Measurements from ENCODE around the gene OTOP3. TPM values are rescaled to one million over a fixed set of nuclear protein-coding genes. Genes with fewer than 3 reads are reported as not detected.
A peak's percentile ranks its signal among the peaks of the same experiment; 100 is the strongest.
"Not testable (repeated sequence)": the region's sequence is repeated elsewhere in the genome, so short reads cannot be mapped to it uniquely, and the experiment has no call there.

OTOP3 gene
- total RNA-seq, 1 donor from 2014 or later = not detected

DNA sequence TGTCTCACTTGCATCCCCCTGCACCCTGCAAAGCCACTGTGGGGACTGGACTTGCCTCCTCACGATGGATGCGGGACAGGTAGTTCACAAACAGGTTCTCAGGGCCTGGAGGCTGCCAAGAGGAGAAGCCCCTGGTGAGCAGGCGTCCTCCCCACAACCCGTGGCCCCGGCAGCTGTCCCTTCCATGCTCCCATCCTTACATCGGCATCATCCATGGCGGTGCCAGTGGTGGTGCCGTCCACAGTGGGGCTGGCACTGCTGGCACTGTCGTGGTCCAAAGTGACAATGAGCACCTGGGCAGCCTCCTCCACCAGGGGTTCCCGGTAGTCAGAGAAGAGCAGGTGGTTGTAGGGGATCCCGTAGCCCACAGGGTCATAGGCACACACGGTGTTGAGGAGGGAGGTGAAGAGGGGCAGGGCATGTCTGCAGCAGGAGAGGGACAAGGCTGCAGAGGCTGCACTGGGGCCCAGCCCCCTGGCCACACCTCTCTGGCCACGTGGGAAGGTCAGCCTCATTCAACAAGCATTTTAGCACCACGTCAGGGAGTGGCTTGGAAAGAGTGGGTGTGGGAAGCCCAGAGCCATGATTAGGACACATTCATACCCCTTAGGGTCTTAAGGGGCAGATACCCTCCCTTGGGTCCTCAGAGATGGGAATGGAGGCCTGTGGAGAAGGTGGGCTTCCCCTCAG is 24.3 kb downstream of the OTOP3 start:
- DNase-seq (ENCODE audit: low spot score) = no peak

DNA sequence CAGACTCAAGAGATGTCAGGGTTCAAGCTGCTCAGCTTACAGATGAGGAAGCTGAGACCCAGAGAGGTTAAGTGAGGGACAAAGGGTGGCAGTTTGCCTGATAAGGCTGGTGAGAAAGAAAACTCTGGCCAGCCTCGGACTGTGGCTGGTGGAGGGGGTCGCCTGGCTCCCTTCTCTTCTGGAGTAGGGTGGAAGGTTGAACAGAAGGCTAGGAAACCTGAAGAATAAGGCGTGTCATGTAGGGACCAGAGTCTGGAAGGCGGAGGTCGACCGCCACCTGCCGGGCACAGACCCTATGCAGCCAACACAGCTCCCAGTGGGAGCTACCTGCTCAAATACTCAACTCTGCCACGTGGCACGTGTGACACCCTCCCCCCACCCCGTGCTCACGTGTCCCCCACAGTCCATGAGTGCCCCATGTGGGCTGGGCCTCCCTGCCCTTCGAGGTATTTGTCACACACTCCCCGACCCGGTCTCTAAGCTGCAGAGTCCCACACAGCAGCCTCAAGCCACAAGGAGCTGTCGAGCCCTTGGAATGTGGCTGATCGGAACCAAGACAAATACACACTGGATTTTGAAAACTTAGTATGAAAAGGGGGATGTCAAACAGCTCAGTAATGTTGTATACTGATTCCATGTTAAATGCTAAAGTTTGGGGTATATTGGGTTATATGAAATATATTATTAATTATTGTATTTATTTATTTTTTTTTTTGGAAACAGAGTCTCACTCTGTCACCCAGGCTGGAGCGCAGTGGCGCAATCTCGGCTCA is 25.1 kb downstream of the OTOP3 start:
- DNase-seq (ENCODE audit: low spot score) = no peak

- peak; percentile 93 for DNase-seq (ENCODE audit: low spot score)
Observed at GRCh38 chr17:74961657-74962350, 26.1 kb downstream of the OTOP3 start.

DNA sequence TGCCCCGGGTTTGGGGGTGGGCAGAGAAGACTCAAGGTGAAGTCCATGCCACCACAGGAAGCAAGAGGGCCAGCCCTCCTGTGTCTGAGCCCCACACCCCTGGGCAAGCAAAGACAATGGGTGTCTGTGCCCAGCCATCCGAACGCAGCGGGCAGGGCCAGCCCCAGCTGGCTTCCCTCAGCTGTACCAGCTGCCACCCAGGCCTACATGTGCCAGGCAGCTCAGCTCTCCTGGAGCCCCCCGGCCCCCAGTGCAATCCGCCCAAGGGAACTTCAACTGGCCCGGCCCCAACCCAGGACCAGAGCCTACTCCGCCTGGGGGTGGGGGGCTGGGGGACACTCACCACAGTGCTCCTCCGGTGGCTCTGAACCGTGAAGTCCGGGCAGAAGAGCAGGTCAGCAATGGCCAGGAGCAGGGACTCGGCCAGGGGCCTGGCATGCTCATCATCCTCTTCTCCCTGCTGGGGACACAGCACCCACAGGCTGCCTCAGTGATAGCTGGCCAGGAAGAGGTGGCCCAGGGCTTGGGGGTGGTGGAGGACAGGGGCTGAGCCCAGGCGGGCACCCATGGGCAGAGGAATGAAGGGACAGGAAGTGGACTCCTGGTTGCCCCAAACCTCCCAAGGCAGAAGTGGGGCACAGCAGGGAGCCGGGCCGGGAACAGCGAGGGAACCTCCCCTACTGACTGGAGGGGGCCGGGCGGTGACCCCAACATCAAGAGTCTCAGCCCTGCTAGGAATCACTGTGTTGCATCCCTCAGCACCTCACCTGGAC is 27.1 kb downstream of the OTOP3 start:
- no peak for DNase-seq (ENCODE audit: low spot score)

DNA sequence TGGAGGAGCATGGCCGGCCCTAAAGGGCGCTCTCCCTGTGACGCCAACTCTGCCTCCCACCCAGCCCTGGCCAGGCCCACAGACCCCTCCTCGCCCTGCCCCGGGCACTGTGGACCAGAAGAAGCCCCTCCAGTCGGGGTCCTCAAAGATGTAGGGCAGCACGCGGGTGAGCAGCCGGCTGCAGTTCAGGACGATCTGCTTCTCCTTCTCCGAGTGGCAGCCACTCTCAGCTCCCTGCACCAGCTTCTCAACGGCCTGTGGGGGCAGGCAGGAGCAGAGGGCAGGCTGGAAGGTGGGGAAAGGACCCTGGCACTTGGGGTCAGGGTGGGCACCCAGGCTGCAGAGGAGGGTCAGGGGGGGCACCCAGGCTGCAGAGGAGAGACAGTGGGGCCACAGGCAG is 28.0 kb downstream of the OTOP3 start:
- DNase-seq (ENCODE audit: low spot score) = no peak

DNA sequence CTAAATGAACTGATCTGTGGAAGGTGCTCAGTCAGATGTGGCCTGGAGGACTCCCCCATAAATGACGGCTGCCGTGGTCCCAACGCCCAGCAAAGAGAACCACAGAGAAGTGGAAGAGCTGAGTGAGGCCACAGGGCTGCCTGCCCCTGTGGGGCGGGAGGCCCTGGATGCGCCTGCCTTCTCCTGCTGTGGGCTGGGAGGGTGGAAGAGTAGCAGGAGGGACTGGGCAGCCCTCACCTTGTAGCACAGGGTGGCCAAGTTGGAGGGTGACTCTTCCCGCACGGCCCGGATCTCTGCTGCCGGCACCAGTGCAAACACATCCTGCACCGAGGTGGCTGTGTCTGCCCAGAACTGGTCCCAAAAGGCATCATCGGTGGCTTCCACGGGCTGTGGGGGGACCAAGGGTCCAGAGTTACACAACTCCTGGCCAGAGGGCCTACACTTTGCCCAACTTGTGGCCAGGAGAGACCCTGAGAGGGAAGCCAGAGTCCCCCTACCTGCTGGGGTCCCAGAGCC is 28.6 kb downstream of the OTOP3 start:
- no peak for DNase-seq (ENCODE audit: low spot score)

- DNase-seq (ENCODE audit: low spot score) = no peak
Observed at GRCh38 chr17:74964988-74965622, 29.4 kb downstream of the OTOP3 start.

- no peak for DNase-seq (ENCODE audit: low spot score)
Observed at GRCh38 chr17:74968361-74968780, 32.7 kb downstream of the OTOP3 start.

- DNase-seq (ENCODE audit: low spot score) = not testable (repeated sequence)
Observed at GRCh38 chr17:74969501-74969900, 33.8 kb downstream of the OTOP3 start.

DNA sequence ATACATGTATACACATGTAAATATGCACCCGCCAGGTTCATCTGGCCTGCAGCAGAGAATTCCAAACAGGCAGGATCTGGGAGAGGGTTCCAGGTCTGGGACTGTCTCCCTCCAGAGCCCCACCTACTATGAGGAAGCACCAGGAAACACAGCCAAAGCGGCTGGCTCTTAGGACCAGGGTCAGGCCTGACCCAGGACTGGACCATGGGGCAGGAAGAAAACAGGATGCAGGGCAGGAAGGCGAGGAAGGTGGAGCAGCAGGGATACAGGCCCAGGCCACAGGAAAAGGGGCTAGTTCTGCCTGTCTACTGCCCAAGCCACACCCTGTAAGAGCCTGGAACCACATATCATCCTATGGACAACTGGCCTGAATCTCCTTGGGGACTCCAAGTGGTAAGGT is 34.7 kb downstream of the OTOP3 start:
- DNase-seq (ENCODE audit: low spot score) = no peak

- no peak for DNase-seq (ENCODE audit: low spot score)
Observed at GRCh38 chr17:74971069-74971841, 35.6 kb downstream of the OTOP3 start.

DNA sequence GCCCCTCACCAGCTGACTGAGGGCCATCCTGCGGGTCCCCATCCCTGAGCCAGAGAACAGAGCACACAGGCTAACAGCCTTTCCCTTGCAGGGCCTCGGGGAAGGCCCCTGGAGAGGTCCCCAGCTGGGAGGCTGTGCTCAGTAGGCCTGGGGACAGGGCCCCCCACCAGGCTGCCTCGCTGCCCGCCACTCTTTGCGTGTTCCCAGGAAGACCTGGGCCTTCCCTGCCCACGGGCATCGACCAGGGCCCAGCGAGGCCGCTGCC is 36.1 kb downstream of the OTOP3 start:
- no peak for DNase-seq (ENCODE audit: low spot score)

DNA sequence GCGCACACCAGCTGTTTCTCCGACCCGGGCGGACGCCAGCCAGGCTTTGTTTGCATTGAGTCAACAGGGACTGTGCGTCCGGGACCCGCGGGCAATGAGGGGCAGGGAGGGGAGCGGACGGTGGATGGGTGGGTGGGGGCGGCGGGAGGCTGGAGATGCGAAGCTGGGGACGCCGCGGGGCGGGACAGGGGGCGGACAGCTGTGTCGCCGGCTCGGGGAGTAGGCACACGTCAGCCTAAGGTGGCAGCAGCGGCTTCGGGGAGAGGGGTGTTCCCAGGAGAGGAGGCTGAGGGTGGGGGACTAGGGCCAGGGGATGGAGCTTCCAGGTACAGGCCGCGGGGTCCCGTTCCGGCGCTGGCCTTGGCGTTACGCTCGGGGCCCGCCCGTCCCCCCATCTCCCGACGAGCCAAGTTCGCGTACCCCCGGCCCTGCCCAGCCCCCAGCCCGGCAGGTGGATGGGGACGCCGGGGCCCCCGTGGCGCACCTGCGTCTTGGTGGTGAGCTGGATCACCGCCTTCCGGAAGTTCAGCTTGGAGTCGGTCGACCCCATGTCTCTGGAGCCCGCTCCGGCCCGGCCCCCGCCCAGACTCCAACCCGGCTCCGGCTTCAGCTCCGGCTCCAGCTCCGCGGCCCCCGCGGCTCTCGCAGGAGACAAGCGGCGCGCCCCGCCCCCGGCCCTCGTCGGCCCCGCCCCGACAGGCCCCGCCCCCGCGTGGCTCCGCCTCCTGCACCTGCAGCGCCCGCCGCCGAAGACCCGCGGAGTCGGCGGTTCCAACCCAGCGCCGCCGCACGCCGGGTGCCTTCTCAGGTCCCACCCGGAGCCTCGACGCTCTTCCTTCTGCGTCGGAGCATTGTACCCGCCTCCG is 36.6 kb downstream of the OTOP3 start, which contains the start of gene HID1:
Gene HID1, minus strand, starts transcription at position 653 of the 866 bp plus-strand sequence. Its CDS starts 103 bp downstream, at position 550.
- DNase-seq (ENCODE audit: low spot score) = no peak

GRCh38 chr17:74972973-74973328 is 37.3 kb downstream of the OTOP3 start:
- DNase-seq (ENCODE audit: low spot score) = no peak

- no peak for DNase-seq (ENCODE audit: low spot score)
Observed at GRCh38 chr17:74975943-74976342, 40.2 kb downstream of the OTOP3 start.

DNA sequence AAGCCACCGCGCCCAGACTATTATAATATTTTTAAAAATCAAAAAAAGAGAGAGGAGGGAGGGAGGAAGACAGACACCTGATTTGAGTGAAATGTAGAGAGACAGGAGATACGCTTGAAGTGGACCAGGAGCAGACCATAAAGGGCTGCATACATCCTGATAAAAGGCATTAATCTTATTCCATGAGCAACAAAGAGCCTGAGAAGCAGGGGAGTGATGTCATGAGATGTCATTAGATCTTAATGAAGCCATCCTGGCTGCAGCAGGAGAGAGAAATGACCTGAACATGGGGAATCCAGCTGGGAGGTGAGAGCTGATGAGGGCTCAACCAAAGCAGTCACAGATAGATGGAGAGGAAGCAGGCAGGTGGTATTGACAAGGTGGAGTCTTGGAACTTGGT is 42.1 kb downstream of the OTOP3 start:
- DNase-seq (ENCODE audit: low spot score) = no peak

- no peak for DNase-seq (ENCODE audit: low spot score)
Observed at GRCh38 chr17:74978240-74978639, 42.5 kb downstream of the OTOP3 start.

- DNase-seq (ENCODE audit: low spot score) = no peak
Observed at GRCh38 chr17:74979408-74980146, 43.9 kb downstream of the OTOP3 start.
